ENCODE data around the gene VANGL1.

Gene VANGL1

DNA sequence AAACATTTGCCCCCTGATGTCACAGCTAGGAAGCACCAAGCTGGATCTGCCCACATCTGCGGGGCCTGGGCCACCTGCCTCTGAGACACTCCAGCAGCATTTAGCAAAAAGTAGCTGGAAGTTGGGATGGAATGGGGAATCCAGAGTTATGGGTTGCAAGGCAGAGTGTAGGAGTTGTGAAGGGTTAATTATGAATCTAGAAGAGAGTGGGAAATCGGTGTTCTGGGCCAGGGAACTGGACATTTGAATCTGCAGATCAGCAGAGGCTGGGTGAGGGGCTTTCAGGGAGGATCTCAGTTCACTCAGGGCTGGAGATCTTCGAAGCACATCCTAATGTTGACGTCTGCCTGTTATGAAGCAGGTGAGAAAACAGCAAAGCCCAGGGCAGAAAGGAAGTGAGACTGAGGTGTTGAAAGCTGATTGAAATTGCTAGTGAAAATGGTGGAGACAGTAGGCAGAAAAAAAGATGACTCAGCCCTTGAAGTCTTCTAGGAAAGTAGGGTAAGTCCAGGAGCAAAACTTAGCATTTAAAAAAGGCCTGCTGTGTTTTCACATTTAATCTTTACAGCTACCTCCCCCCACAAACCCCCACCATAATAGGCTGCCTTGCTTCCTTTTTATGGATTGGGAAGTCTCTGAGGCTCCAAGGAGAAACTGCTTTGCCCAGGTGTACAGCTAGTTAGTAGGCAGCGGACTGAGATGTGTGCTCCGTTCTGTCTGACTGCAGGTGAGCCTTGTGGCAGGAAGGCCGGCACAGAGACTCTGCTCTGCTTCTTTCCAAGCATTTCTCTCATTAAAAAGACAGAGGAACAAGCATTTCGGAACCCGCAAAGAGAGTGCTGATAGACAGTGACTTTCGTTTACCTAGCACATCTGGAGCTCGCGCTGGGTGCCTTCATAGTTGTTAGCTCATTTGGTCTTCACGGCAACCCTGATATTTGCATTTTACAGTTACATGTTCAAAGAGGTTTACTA is 7.2 kb downstream of the VANGL1 start:
- Histone ChIP-seq H3K27ac (no peak overlapping the region), H3K9ac (no peak overlapping the region), H3K9me3 (replicated peaks in 1 of 11) (no peaks in the 10 kb centered on the region), H3K36me3 (peaks cover 9 to 19% (median 14%) of the 10 kb centered on the region in 11 experiments; a peak in 17 of 22 replicates), H4K20me1 (peaks cover 0 to 37% (median 11%) of the 10 kb centered on the region in 11 experiments; a peak in 12 of 22 replicates), H3K27me3 (no peaks in the 10 kb centered on the region), H3K4me2 (peak overlapping the region in 9 of 11 experiments; percentile 16 to 60 (median 40); a peak in 16 of 22 replicates), H3K4me1 (peaks cover 11 to 58% (median 40%) of the 10 kb centered on the region in 10 experiments; a peak in 19 of 20 replicates), H3K4me3 (no peak overlapping the region)
- TF ChIP-seq Cebpa-rat (IDR thresholded peaks at IDR 0.05): no peak

GRCh38 chr1:115649964-115650363 is 8.2 kb downstream of the VANGL1 start:
- peaks cover 20 to 63% (median 48%) of the 10 kb centered on the region in 10 experiments for H3K4me1 ChIP-seq
- H3K4me3 ChIP-seq: no peak overlapping the region
- H3K27ac ChIP-seq: no peak overlapping the region
- peak overlapping the region in 3 of 11 experiments; percentile 7 to 46 (median 28); a peak in 1 of 22 replicates for H3K4me2 ChIP-seq
- no peaks in the 10 kb centered on the region for H3K27me3 ChIP-seq
- no peak overlapping the region for H3K9ac ChIP-seq
- peaks cover 9 to 19% (median 14%) of the 10 kb centered on the region in 11 experiments; a peak in 17 of 22 replicates for H3K36me3 ChIP-seq
- peaks cover 0 to 33% (median 10%) of the 10 kb centered on the region in 11 experiments; a peak in 11 of 22 replicates for H4K20me1 ChIP-seq
- H3K9me3 ChIP-seq (replicated peaks in 1 of 11): no peaks in the 10 kb centered on the region
- TF ChIP-seq Cebpa-rat (IDR thresholded peaks at IDR 0.05): no peak

- Histone ChIP-seq H3K36me3 (peaks cover 9 to 19% (median 14%) of the 10 kb centered on the region in 11 experiments; a peak in 17 of 22 replicates), H4K20me1 (peaks cover 0 to 30% (median 7%) of the 10 kb centered on the region in 11 experiments; a peak in 10 of 22 replicates), H3K4me1 (peaks cover 30 to 73% (median 58%) of the 10 kb centered on the region in 10 experiments), H3K4me2 (no peak overlapping the region; a peak in 1 of 22 replicates), H3K27me3 (no peaks in the 10 kb centered on the region), H3K27ac (no peak overlapping the region), H3K9me3 (replicated peaks in 1 of 11) (no peaks in the 10 kb centered on the region), H3K9ac (no peak overlapping the region), H3K4me3 (no peak overlapping the region)
- TF ChIP-seq Cebpa-rat (IDR thresholded peaks at IDR 0.05): no peak
Observed at GRCh38 chr1:115650961-115651360, 9.2 kb downstream of the VANGL1 start.

- Histone ChIP-seq H3K4me1 (peaks cover 32 to 77% (median 62%) of the 10 kb centered on the region in 10 experiments), H3K9me3 (replicated peaks in 1 of 11) (no peaks in the 10 kb centered on the region)
Observed at GRCh38 chr1:115651391-115651790, 9.6 kb downstream of the VANGL1 start.

GRCh38 chr1:115652236-115652788 is 10.5 kb downstream of the VANGL1 start:
- H3K4me3 ChIP-seq: no peak overlapping the region
- H3K36me3 ChIP-seq: peaks cover 9 to 24% (median 16%) of the 10 kb centered on the region in 11 experiments; a peak in 18 of 22 replicates
- no peak for TF ChIP-seq Cebpa-rat (IDR thresholded peaks at IDR 0.05)
- peaks cover 0 to 30% (median 5%) of the 10 kb centered on the region in 11 experiments; a peak in 9 of 22 replicates for H4K20me1 ChIP-seq
- H3K4me1 ChIP-seq: peaks cover 32 to 83% (median 63%) of the 10 kb centered on the region in 10 experiments
- no peaks in the 10 kb centered on the region for H3K27me3 ChIP-seq
- H3K9me3 ChIP-seq (replicated peaks in 1 of 11): peaks cover 0 to 3% (median under 1%) of the 10 kb centered on the region in 11 experiments; a peak in 3 of 22 replicates
- H3K9ac ChIP-seq: no peak overlapping the region
- H3K27ac ChIP-seq: no peak overlapping the region
- H3K4me2 ChIP-seq: no peak overlapping the region

More at GRCh38 chr1:115651391-115651790, 9.6 kb downstream of the VANGL1 start:
- Histone ChIP-seq H3K27ac (no peak overlapping the region), H3K27me3 (no peaks in the 10 kb centered on the region), H3K9ac (no peak overlapping the region), H4K20me1 (peaks cover 0 to 30% (median 5%) of the 10 kb centered on the region in 11 experiments; a peak in 9 of 22 replicates), H3K4me2 (no peak overlapping the region), H3K36me3 (peaks cover 9 to 19% (median 15%) of the 10 kb centered on the region in 11 experiments; a peak in 17 of 22 replicates), H3K4me3 (no peak overlapping the region)
- TF ChIP-seq Cebpa-rat (IDR thresholded peaks at IDR 0.05): no peak

GRCh38 chr1:115654125-115654524 is 12.4 kb downstream of the VANGL1 start:
- Histone ChIP-seq H3K27ac (0 out of 22 replicates have a peak overlapping the region, but pooled peaks of 1 of the 11 experiments have one; percentile 10), H3K9ac (no peak overlapping the region), H4K20me1 (peaks cover 0 to 12% (median 0%) of the 10 kb centered on the region in 11 experiments; a peak in 5 of 22 replicates), H3K27me3 (no peaks in the 10 kb centered on the region), H3K4me2 (peak overlapping the region; percentile 6 to 82 (median 72); a peak in 20 of 22 replicates), H3K4me1 (peaks cover 26 to 65% (median 45%) of the 10 kb centered on the region in 10 experiments), H3K36me3 (peaks cover 23 to 39% (median 30%) of the 10 kb centered on the region in 11 experiments), H3K9me3 (replicated peaks in 1 of 11) (peaks cover 0 to 10% (median 6%) of the 10 kb centered on the region in 11 experiments; a peak in 9 of 22 replicates), H3K4me3 (no peak overlapping the region)
- no peak for TF ChIP-seq Cebpa-rat (IDR thresholded peaks at IDR 0.05)

DNA sequence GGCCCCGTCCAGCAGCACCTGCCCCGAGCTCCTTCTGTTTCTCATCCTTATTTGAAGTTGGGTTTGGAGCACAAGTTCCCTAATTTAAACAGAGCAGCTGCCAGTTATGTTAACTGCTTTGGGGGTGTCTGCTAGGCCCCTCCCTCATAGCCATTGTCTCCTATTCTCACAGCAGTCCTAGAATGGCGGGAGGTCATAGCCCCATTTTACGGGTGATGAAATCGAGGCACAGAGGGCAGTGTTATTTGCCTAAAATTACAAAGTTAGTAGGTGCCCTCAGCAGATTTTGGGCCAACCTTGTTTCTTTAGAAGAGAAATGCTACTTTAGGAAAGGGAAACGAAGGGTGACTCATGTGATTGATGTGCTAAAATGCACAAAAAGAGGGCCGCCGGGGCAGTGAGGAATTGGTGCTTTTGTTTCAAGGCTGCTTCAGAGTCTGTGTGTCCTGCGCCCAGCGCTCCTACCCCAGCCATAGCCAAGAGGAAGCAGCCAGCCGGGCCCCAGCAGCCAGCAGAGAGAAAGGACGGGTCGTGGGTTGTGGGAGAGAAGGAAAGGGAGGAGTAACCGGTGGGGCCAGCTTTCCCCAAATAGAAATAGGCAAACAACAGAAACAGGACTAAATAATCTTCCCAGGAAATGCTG is 13.0 kb downstream of the VANGL1 start:
- Histone ChIP-seq H3K9ac (peak overlapping the region in 9 of 11 experiments; percentile 8 to 56 (median 28); a peak in 10 of 22 replicates), H4K20me1 (peaks cover 0 to 9% (median 0%) of the 10 kb centered on the region in 11 experiments; a peak in 5 of 22 replicates), H3K27me3 (no peaks in the 10 kb centered on the region), H3K9me3 (replicated peaks in 1 of 11) (peaks cover 0 to 10% (median 6%) of the 10 kb centered on the region in 11 experiments; a peak in 9 of 22 replicates), H3K4me2 (peak overlapping the region; percentile 51 to 82 (median 74)), H3K36me3 (peaks cover 25 to 46% (median 35%) of the 10 kb centered on the region in 11 experiments), H3K27ac (peak overlapping the region in 8 of 11 experiments; percentile 2 to 57 (median 34); a peak in 13 of 22 replicates), H3K4me3 (peak overlapping the region in 1 of 10 experiments; percentile 13; a peak in 1 of 20 replicates), H3K4me1 (peaks cover 24 to 59% (median 39%) of the 10 kb centered on the region in 10 experiments)
- TF ChIP-seq Cebpa-rat (IDR thresholded peaks at IDR 0.05): no peak

GRCh38 chr1:115655306-115655663 is 13.5 kb downstream of the VANGL1 start:
- peaks cover 0 to 5% (median 0%) of the 10 kb centered on the region in 11 experiments; a peak in 1 of 22 replicates for H4K20me1 ChIP-seq
- H3K4me3 ChIP-seq: 0 out of 20 replicates have a peak overlapping the region, but pooled peaks of 1 of the 10 experiments have one; percentile 13
- no peaks in the 10 kb centered on the region for H3K27me3 ChIP-seq
- H3K27ac ChIP-seq: peak overlapping the region in 8 of 11 experiments; percentile 2 to 57 (median 34); a peak in 11 of 22 replicates
- no peak for TF ChIP-seq Cebpa-rat (IDR thresholded peaks at IDR 0.05)
- H3K9me3 ChIP-seq (replicated peaks in 1 of 11): peaks cover 0 to 10% (median 6%) of the 10 kb centered on the region in 11 experiments; a peak in 9 of 22 replicates
- peaks cover 24 to 54% (median 35%) of the 10 kb centered on the region in 10 experiments for H3K4me1 ChIP-seq
- peak overlapping the region in 9 of 11 experiments; percentile 8 to 56 (median 28); a peak in 9 of 22 replicates for H3K9ac ChIP-seq
- peaks cover 30 to 51% (median 40%) of the 10 kb centered on the region in 11 experiments for H3K36me3 ChIP-seq
- H3K4me2 ChIP-seq: peak overlapping the region; percentile 51 to 82 (median 74)

Measured in BLaER1 treated with 17β-estradiol and CSF1 and Interleukin-3, amounts not matched to agents 10 nM and 100 nM (cell line).